Cerebellar cortex (tissue), 1 donor: ENCODE measurements around the gene CCDC107.
A peak's percentile ranks its signal among the peaks of the same experiment; 100 is the strongest.

Source experiments
- DNase-seq: peaks from one replicate; pipeline ENCODE4 v3.0.0-alpha.2; 2015; ENCODE audit warnings: low spot score

Gene CCDC107

GRCh38 chr9:35683323-35683722 lies 25.2 kb downstream of the CCDC107 start:
- no peak for DNase-seq

- DNase-seq = no peak
Measured at GRCh38 chr9:35684921-35685320, 26.8 kb downstream of the CCDC107 start.

GRCh38 chr9:35685506-35685905 lies 27.4 kb downstream of the CCDC107 start:
- DNase-seq = no peak

- peak; percentile 94 for DNase-seq
Measured at GRCh38 chr9:35686222-35687203, 28.4 kb downstream of the CCDC107 start.

GRCh38 chr9:35687306-35687705 lies 29.2 kb downstream of the CCDC107 start:
- no peak for DNase-seq

- DNase-seq = no peak
Measured at GRCh38 chr9:35687972-35688557, 30.0 kb downstream of the CCDC107 start.

GRCh38 chr9:35688558-35689541 lies 30.8 kb downstream of the CCDC107 start:
- no peak for DNase-seq

- DNase-seq = peak; percentile 54
Measured at GRCh38 chr9:35689542-35690293, 31.6 kb downstream of the CCDC107 start, which contains the start of gene TPM2. Gene TPM2, minus strand, starts transcription at chr9:35689925. Its CDS starts 108 bp downstream, at chr9:35689817.

- DNase-seq = no peak
Measured at GRCh38 chr9:35690294-35690613, 32.2 kb downstream of the CCDC107 start.

- peak; percentile 79 for DNase-seq
Measured at GRCh38 chr9:35690614-35691333, 32.7 kb downstream of the CCDC107 start.

- peak; percentile 69 for DNase-seq
Measured at GRCh38 chr9:35691334-35691650, 33.2 kb downstream of the CCDC107 start.

- no peak for DNase-seq
Measured at GRCh38 chr9:35691757-35692301, 33.7 kb downstream of the CCDC107 start.

GRCh38 chr9:35695943-35696401 lies 37.9 kb downstream of the CCDC107 start:
- DNase-seq = no peak

- peak; percentile 80 for DNase-seq
Measured at GRCh38 chr9:35696520-35697215, 38.6 kb downstream of the CCDC107 start.

- no peak for DNase-seq
Measured at GRCh38 chr9:35697486-35697885, 39.4 kb downstream of the CCDC107 start.

GRCh38 chr9:35698231-35698630 lies 40.1 kb downstream of the CCDC107 start:
- no peak for DNase-seq

GRCh38 chr9:35700031-35700430 lies 41.9 kb downstream of the CCDC107 start:
- no peak for DNase-seq

GRCh38 chr9:35700942-35701341 lies 42.9 kb downstream of the CCDC107 start:
- no peak for DNase-seq

- DNase-seq = no peak
Measured at GRCh38 chr9:35702696-35703095, 44.6 kb downstream of the CCDC107 start.
